ENCODE data around the gene ACTR2. TPM values are rescaled to one million over a fixed set of nuclear protein-coding genes. Genes with fewer than 3 reads are reported as not detected.
"Not testable (repeated sequence)": the region's sequence is repeated elsewhere in the genome, so short reads cannot be mapped to it uniquely, and the experiment has no call there.

The ACTR2 gene
- total RNA-seq, 4 donors from 2014 or later, result 90.3 to 126 (median 109) TPM

- ATAC-seq, result no peak
- H3K36me3 ChIP-seq, result peaks cover 0 to 57% of the 10 kb centered on the region in 2 donors
- TF ChIP-seq EP300 (IDR thresholded peaks at IDR 0.05) (no peak), POLR2AphosphoS5 (IDR thresholded peaks at IDR 0.05) (no peak), POLR2A (IDR thresholded peaks at IDR 0.05) (no peak)
- TF ChIP-seq, protein P1, sequence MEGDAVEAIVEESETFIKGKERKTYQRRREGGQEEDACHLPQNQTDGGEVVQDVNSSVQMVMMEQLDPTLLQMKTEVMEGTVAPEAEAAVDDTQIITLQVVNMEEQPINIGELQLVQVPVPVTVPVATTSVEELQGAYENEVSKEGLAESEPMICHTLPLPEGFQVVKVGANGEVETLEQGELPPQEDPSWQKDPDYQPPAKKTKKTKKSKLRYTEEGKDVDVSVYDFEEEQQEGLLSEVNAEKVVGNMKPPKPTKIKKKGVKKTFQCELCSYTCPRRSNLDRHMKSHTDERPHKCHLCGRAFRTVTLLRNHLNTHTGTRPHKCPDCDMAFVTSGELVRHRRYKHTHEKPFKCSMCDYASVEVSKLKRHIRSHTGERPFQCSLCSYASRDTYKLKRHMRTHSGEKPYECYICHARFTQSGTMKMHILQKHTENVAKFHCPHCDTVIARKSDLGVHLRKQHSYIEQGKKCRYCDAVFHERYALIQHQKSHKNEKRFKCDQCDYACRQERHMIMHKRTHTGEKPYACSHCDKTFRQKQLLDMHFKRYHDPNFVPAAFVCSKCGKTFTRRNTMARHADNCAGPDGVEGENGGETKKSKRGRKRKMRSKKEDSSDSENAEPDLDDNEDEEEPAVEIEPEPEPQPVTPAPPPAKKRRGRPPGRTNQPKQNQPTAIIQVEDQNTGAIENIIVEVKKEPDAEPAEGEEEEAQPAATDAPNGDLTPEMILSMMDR (IDR thresholded peaks at IDR 0.05), result no peak
- H3K4me3 ChIP-seq, result no peak overlapping the region
- peaks cover 0 to 3% (median under 1%) of the 10 kb centered on the region in 3 donors for H3K4me1 ChIP-seq
- no peak overlapping the region for H3K27ac ChIP-seq
- WGBS, 2 donors (ENCODE audit: low coverage in 1 of 2), result 83 to 85% methylated on average over 3 to 7 of the region's 8 CpGs
- no peaks in the 10 kb centered on the region for H3K27me3 ChIP-seq
- H3K9me3 ChIP-seq, result no peaks in the 10 kb centered on the region
Measured at GRCh38 chr2:65314801-65315441, 87.3 kb downstream of the ACTR2 start.

GRCh38 chr2:65316072-65316471 lies 88.4 kb downstream of the ACTR2 start:
- TF ChIP-seq EP300 (IDR thresholded peaks at IDR 0.05) (no peak), POLR2AphosphoS5 (IDR thresholded peaks at IDR 0.05) (no peak), POLR2A (IDR thresholded peaks at IDR 0.05) (no peak)
- TF ChIP-seq, protein P1 (IDR thresholded peaks at IDR 0.05), result no peak
- H3K4me3 ChIP-seq, result no peak overlapping the region
- WGBS, 2 donors (ENCODE audit: low coverage in 1 of 2), result 44 to 69% methylated on average over 2 to 3 of the region's 6 CpGs
- peaks cover 0 to 8% (median 0%) of the 10 kb centered on the region in 3 donors for H3K4me1 ChIP-seq
- ATAC-seq, result peak; percentile 79
- H3K9me3 ChIP-seq, result no peaks in the 10 kb centered on the region
- H3K27ac ChIP-seq, result peak overlapping the region in 3 of 4 donors; percentile 39 to 68 (median 65)
- peaks cover 0 to 55% of the 10 kb centered on the region in 2 donors for H3K36me3 ChIP-seq
- no peaks in the 10 kb centered on the region for H3K27me3 ChIP-seq

DNA sequence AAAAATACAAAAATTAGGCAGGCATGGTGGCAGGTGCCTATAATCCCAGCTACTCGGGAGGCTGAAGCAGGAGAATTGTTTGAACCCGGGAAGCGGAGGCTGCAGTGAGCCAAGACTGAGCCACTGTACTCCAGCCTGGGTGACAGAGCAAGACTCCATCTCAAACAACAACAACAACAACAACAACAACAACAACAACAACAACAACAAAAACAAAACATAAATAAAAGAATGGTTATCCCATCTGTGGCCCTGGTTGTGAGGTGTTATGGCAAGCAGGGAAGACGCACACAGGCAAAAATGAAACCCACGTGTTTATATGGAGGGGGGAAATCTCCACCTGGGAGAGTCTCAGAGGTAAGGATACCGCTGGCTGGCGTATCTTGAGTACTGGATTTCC lies 89.7 kb downstream of the ACTR2 start:
- 87 to 97% methylated on average over 6 to 7 of the region's 7 CpGs for WGBS, 2 donors (ENCODE audit: low coverage in 1 of 2)
- H3K4me3 ChIP-seq, H3K27ac ChIP-seq, H3K9me3 ChIP-seq, H3K27me3 ChIP-seq, ATAC-seq, H3K4me1 ChIP-seq: not testable (repeated sequence)
- peaks cover 0 to 43% of the 10 kb centered on the region in 2 donors for H3K36me3 ChIP-seq

- Histone ChIP-seq H3K27me3 (no peaks in the 10 kb centered on the region), H3K36me3 (peaks cover 0 to 38% of the 10 kb centered on the region in 2 donors), H3K4me3 (no peak overlapping the region), H3K27ac (no peak overlapping the region), H3K4me1 (peaks cover 0 to 8% (median 0%) of the 10 kb centered on the region in 3 donors), H3K9me3 (no peaks in the 10 kb centered on the region)
- no peak for TF ChIP-seq POLR2AphosphoS5 (IDR thresholded peaks at IDR 0.05)
- no peak for TF ChIP-seq EP300 (IDR thresholded peaks at IDR 0.05)
- TF ChIP-seq, protein P1 (IDR thresholded peaks at IDR 0.05), result no peak
- WGBS, 2 donors (ENCODE audit: low coverage in 1 of 2), result 90 to 100% methylated on average over 6 to 7 of the region's 7 CpGs
- ATAC-seq, result no peak
Measured at GRCh38 chr2:65317841-65318240, 90.2 kb downstream of the ACTR2 start.

GRCh38 chr2:65319072-65319673 lies 91.5 kb downstream of the ACTR2 start:
- Histone ChIP-seq H3K27ac (peak overlapping the region in 1 of 4 donors; percentile 37), H3K36me3 (peaks cover 0 to 25% of the 10 kb centered on the region in 2 donors), H3K4me3 (no peak overlapping the region), H3K4me1 (peaks cover 0 to 8% (median 0%) of the 10 kb centered on the region in 3 donors), H3K9me3 (no peaks in the 10 kb centered on the region), H3K27me3 (no peaks in the 10 kb centered on the region)
- TF ChIP-seq EP300 (IDR thresholded peaks at IDR 0.05) (no peak), POLR2AphosphoS5 (IDR thresholded peaks at IDR 0.05) (no peak), POLR2A (IDR thresholded peaks at IDR 0.05) (no peak)
- TF ChIP-seq, protein P1 (IDR thresholded peaks at IDR 0.05), result no peak
- ATAC-seq, result no peak
- 90 to 96% methylated on average over 2 to 4 of the region's 5 CpGs for WGBS, 2 donors (ENCODE audit: low coverage in 1 of 2)
